ENCODE results near the gene KDM3B. TPM values are rescaled to one million over a fixed set of nuclear protein-coding genes. Genes with fewer than 3 reads are reported as not detected.
"Not testable (repeated sequence)": the region's sequence is repeated elsewhere in the genome, so short reads cannot be mapped to it uniquely, and the experiment has no call there.

Gene KDM3B
- total RNA-seq: 84.1 TPM

- DNase-seq: peak; percentile 69
Observed at GRCh38 chr5:138352071-138352721, at the start of gene KDM3B. Gene KDM3B, plus strand, starts transcription at chr5:138352685. Its CDS starts 111 bp downstream, at chr5:138352796.

DNA sequence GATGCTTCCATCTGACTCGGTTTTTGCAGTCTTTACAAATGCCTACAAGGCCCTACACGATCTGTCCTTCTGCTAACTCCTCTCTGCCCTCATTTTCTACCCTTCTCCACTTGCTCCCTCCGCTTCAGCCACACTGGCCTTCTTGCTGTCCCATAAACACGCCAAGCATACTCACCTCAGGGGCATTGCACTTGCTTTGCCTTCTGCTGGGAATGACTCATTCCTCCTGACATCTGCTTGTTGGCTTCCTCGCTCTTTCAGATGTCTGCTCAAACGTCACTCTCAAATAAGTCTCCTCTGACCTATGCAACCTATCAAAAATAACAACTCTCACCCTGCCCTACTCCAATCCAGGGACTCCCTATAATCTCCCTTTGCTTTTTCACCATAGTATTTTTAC lies 49.1 kb upstream of the KDM3B start:
- no peak for DNase-seq

DNA sequence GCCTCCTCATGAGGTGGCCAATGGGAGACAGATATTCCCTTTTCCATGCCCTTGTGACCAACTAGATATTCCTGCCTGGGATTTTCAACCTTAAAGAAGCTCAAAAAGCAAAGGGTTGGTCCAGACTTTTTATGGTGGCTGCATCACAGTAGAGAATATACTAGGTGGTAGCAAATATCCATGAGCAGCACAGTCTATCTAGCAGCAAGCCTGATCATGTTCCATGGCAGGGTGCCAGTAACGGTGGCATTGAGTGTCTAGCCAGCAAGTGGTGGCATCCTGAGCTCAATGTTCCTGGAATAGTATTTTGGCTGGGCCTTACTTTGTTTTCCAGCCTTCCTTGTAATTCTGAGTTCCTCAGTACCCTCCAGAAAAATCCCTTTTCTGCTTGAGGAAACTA lies 46.7 kb upstream of the KDM3B start:
- no peak for DNase-seq

GRCh38 chr5:138315751-138316278 lies 36.7 kb upstream of the KDM3B start:
- no peak for DNase-seq

- no peak for DNase-seq
Observed at GRCh38 chr5:138316355-138316754, 36.1 kb upstream of the KDM3B start.

- not testable (repeated sequence) for DNase-seq
Observed at GRCh38 chr5:138318211-138318610, 34.3 kb upstream of the KDM3B start.

DNA sequence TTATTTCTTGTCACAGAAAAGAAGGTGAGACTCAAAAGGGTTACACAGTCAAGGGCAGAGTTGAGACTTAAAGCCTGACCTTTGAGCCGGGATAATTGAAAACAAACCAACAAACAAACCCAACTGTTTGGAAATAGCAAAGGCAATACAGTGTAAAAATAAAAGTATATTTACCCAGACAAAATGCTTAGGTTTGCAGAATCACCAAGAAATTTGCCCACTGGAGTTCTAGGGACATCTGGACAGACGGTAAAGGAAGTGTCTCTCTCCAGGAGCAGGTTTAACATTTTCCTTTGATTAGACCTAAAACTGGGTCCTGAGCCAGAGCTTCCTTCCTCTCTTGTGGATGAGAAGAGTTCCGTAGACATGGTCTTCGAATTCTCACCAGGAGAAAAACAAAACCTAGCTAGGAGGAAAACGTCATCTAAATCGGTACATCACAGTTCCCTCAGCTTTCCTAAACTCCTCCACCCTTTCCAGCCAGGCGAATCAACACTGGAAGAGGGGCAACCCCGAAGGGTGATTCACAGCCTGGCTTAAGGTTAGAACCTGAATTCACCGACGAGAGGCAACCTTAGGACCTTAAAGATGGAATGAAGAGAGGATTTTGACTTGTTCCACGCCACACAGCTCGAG lies 21.6 kb upstream of the KDM3B start:
- DNase-seq: no peak

DNA sequence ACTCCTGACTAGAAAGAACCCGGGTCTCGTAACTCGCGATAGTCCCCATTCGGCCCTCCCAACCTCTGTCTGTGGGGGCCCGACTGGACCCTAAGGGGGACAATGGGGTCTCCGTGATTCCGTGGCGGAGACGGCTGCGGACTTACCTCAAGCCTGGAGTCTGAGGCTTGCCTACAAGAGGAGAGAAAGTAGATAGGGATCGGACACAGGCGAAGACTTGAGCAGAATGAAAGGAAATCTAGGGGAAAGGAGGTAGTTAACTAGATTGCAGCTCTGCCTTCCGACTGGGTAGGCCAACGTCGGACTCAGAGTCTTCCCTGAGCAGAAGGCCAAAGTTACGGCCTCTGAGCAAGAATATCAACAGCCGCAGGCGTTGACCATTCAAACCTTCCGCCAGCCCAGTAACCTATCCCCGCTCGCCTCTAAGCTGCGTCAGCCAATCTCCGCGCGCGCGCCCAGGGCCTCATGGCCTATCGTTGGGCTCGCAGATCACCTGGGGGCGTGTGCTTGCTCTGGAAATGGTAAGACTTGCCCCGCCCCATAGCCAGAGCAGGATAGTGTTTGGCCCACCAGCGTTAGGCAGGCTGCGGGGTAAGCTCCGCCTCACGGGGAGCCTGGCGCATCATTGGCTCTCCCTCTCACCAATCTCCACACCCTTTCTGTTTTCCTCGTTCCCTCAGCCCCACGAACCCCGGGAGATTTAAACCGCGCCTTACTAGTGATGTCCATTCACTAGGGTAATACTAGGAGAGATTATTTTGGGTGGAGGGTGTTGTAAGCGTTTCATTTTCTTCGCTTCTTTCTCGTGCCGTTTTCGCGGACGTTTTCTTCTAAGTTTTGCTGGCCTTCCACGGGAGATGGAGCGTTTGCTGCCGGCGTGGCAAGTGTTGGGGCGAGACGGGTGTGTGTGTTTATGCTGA lies 20.8 kb upstream of the KDM3B start, which contains the start of gene CDC25C:
Gene CDC25C (minus strand): TSS at position 356 of the 920 bp plus-strand sequence. CDS start 624 bp downstream, outside the sequence.
- peak; percentile 97 for DNase-seq

DNA sequence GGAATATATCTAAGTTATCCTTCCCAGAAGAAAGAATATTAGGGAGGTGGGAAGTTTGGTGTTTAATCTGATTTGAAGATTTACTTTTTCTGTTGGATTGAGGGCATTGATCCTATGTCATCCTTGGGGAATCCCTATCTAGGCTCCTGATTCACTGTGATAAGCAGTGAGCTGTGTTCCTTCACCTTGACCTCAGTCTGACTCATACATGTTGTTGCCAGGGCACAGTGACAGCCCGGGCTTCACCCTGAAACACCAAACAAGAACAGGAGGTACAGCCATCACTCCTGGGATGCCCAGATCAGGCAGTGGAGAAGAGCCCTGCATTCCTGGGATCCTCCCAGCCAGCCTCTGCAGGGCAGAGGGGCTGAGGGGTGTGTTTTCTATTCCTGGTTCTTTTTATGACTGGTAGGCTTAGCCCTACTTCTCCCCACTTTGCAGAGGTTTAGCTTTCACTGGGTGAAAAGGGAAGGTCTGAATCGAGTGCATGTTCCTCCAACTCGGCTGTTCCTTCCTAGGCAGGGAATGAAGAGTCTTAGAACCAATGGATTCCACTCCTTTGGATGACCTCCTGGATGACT lies 17.5 kb upstream of the KDM3B start:
- no peak for DNase-seq

- no peak for DNase-seq
Observed at GRCh38 chr5:138336952-138337684, 15.4 kb upstream of the KDM3B start.

GRCh38 chr5:138337685-138338410 lies 14.6 kb upstream of the KDM3B start, which contains the start of gene FAM53C:
Gene FAM53C, plus strand, starts transcription at chr5:138338266. Its CDS starts 3,070 bp downstream, at chr5:138341336.
- peak; percentile 90 for DNase-seq

- no peak for DNase-seq
Observed at GRCh38 chr5:138338411-138339090, 13.9 kb upstream of the KDM3B start.

- DNase-seq: no peak
Observed at GRCh38 chr5:138339091-138339456, 13.4 kb upstream of the KDM3B start.

DNA sequence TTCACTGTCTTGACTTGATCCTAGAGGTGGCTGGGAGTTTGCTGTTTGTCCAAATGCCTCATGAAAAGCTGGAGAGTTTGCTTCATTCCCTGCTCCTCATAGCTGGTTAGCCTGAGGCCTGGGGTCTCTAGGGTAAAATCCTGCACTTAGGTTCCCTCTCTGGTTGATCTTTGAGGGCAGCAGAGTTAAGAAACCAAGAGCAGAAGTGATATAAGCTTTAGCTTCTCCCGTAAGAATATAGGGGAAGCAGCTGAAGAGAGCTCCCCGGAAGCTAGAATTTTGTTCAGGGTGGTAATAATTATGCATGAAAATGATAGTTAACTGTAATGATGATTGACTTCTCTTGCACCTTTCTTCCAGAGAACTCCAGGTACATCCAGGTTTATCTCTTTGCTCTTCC lies 13.0 kb upstream of the KDM3B start:
- no peak for DNase-seq

GRCh38 chr5:138340008-138340407 lies 12.5 kb upstream of the KDM3B start:
- no peak for DNase-seq

DNA sequence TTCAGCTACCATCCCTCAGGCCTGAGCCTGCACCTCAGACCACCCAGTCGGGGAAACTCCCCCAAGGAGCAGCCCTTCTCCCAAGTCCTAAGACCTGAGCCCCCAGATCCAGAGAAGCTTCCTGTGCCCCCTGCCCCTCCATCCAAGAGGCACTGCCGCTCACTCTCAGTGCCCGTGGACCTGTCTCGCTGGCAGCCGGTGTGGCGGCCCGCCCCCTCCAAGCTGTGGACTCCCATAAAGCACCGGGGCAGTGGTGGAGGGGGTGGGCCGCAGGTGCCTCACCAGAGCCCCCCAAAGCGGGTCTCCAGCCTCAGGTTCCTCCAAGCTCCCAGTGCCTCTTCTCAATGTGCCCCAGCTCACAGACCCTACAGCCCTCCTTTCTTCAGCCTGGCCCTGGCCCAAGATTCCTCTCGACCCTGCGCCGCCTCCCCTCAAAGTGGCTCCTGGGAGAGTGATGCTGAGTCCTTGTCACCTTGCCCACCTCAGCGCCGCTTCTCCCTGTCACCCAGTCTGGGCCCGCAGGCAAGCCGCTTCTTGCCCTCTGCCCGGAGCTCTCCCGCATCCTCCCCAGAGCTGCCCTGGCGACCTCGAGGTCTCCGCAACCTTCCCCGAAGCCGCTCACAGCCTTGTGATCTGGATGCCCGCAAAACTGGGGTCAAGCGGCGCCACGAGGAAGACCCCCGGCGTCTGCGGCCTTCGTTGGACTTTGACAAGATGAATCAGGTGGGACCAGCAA lies 7.4 kb upstream of the KDM3B start:
- no peak for DNase-seq

- no peak for DNase-seq
Observed at GRCh38 chr5:138346889-138347288, 5.6 kb upstream of the KDM3B start.

DNA sequence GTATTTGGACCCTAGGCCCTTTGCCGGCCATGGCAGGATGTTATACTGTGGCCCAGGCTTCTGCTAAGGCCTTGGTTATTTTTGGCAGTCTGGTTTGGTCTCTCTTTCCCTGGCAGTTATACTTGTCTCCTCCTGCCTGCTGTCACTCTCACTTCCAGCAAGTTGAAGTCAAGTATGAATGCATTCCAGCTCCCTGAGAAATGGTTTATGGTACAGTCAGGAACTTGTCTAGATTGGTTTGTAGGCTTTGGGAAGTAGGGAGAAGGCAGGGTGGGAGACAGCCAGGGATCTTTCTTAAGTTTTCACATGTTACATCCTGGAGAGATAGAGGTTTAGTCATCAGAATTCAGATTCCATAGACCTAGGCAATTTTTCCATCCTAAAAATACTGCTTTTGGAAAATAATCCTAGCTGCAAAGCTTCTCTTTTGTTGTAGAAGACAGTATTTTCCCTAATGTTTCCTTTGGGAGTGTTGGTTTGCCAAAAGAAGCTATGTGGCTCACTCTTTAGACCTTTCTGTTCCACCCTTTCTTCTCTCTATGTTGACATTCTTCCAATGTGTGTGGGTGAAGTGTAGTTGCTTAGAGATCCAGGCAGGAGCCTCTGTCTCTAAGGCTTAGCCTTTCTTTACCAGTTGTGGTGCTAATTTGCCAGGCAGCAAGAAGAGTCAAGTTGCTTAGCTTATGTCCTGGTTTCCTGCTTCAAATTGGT lies 2.5 kb upstream of the KDM3B start:
- no peak for DNase-seq

GRCh38 chr5:138350563-138350890 lies 2.0 kb upstream of the KDM3B start:
- no peak for DNase-seq
